ENCODE results near the gene BCL2L13.

The BCL2L13 gene

GRCh38 chr22:17628406-17629172, 10.0 kb upstream of the BCL2L13 start, which contains the start of gene ATP6V1E1:
ATP6V1E1 (minus strand) TSS chr22:17628749; CDS start chr22:17628635, 114 bp downstream.
- DNase-seq (ENCODE audit: low read depth) = peak; percentile 96
- no peak for TF ChIP-seq CTCF (conservative IDR thresholded peaks at IDR 0.05; ENCODE audit: low read length)
- peak within 1 kb of the TSS; percentile 100 for H3K4me3 ChIP-seq (ENCODE audit: low read length)

GRCh38 chr22:17629173-17629489, 9.4 kb upstream of the BCL2L13 start:
- H3K4me3 ChIP-seq (ENCODE audit: low read length) = peak overlapping the region; percentile 100
- DNase-seq (ENCODE audit: low read depth) = no peak
- no peak for TF ChIP-seq CTCF (conservative IDR thresholded peaks at IDR 0.05; ENCODE audit: low read length)

- no peak for DNase-seq (ENCODE audit: low read depth)
- no peak for TF ChIP-seq CTCF (conservative IDR thresholded peaks at IDR 0.05; ENCODE audit: low read length)
- no peak overlapping the region; the same call in 1 of the 2 replicates for H3K4me3 ChIP-seq (ENCODE audit: low read length)
Observed at GRCh38 chr22:17629641-17630040, 8.9 kb upstream of the BCL2L13 start.

- TF ChIP-seq CTCF (conservative IDR thresholded peaks at IDR 0.05; ENCODE audit: low read length) = no peak
- no peak for DNase-seq (ENCODE audit: low read depth)
Observed at GRCh38 chr22:17631076-17631565, 7.4 kb upstream of the BCL2L13 start.

GRCh38 chr22:17633217-17633997, 5.2 kb upstream of the BCL2L13 start:
- TF ChIP-seq CTCF (conservative IDR thresholded peaks at IDR 0.05; ENCODE audit: low read length) = no peak
- H3K4me3 ChIP-seq (ENCODE audit: low read length) = no peak overlapping the region
- peak; percentile 87 for DNase-seq (ENCODE audit: low read depth)

More at GRCh38 chr22:17631076-17631565, 7.4 kb upstream of the BCL2L13 start:
- H3K4me3 ChIP-seq (ENCODE audit: low read length) = no peak overlapping the region

- no peak overlapping the region for H3K4me3 ChIP-seq (ENCODE audit: low read length)
- no peak for TF ChIP-seq CTCF (conservative IDR thresholded peaks at IDR 0.05; ENCODE audit: low read length)
- no peak for DNase-seq (ENCODE audit: low read depth)
Observed at GRCh38 chr22:17633998-17634323, 4.6 kb upstream of the BCL2L13 start.
